NCI-H446 treated with DMSO at 0.1 percent for 48 hours (cell line): ENCODE results near the gene RAI2.

Source experiments
- DNase-seq: peaks from one replicate; lab custom pipeline; 2025; lab: John Stamatoyannopoulos, UW

The RAI2 gene

GRCh38 chrX:17860811-17861488 lies at the start of gene RAI2:
TSS of gene RAI2 (minus strand) at chrX:17861298. CDS start at chrX:17802010, 59,288 bp downstream.
- DNase-seq = no peak

- DNase-seq = no peak
Observed at GRCh38 chrX:17888421-17888820, 27.3 kb upstream of the RAI2 start.

- DNase-seq = no peak
Observed at GRCh38 chrX:17882680-17883079, 21.6 kb upstream of the RAI2 start.

- no peak for DNase-seq
Observed at GRCh38 chrX:17878028-17878670, 17.1 kb upstream of the RAI2 start.

- no peak for DNase-seq
Observed at GRCh38 chrX:17876135-17876534, 15.0 kb upstream of the RAI2 start.

- DNase-seq = no peak
Observed at GRCh38 chrX:17869580-17869979, 8.5 kb upstream of the RAI2 start.

- DNase-seq = no peak
Observed at GRCh38 chrX:17861489-17862011, 452 bp upstream of the RAI2 start.

- no peak for DNase-seq
Observed at GRCh38 chrX:17860179-17860780, 818 bp downstream of the RAI2 start.

GRCh38 chrX:17859609-17860178 lies 1.4 kb downstream of the RAI2 start:
- DNase-seq = no peak

GRCh38 chrX:17854531-17854930 lies 6.6 kb downstream of the RAI2 start:
- DNase-seq = no peak

GRCh38 chrX:17854069-17854468 lies 7.0 kb downstream of the RAI2 start:
- DNase-seq = no peak

- DNase-seq = no peak
Observed at GRCh38 chrX:17851874-17852273, 9.2 kb downstream of the RAI2 start.

- no peak for DNase-seq
Observed at GRCh38 chrX:17848545-17849265, 12.4 kb downstream of the RAI2 start.

- no peak for DNase-seq
Observed at GRCh38 chrX:17846045-17846444, 15.1 kb downstream of the RAI2 start.

- DNase-seq = no peak
Observed at GRCh38 chrX:17844236-17844635, 16.9 kb downstream of the RAI2 start.

GRCh38 chrX:17842769-17843525 lies 18.2 kb downstream of the RAI2 start:
- no peak for DNase-seq

- DNase-seq = no peak
Observed at GRCh38 chrX:17839269-17839668, 21.8 kb downstream of the RAI2 start.

- no peak for DNase-seq
Observed at GRCh38 chrX:17836830-17837229, 24.3 kb downstream of the RAI2 start.

- no peak for DNase-seq
Observed at GRCh38 chrX:17833954-17834353, 27.1 kb downstream of the RAI2 start.

GRCh38 chrX:17831255-17831654 lies 29.8 kb downstream of the RAI2 start:
- no peak for DNase-seq

GRCh38 chrX:17830211-17830610 lies 30.9 kb downstream of the RAI2 start:
- DNase-seq = no peak
